Gastrocnemius medialis (tissue), 4 donors: Measurements from ENCODE around the gene FOXK1. TPM values are rescaled to one million over a fixed set of nuclear protein-coding genes. Genes with fewer than 3 reads are reported as not detected.
A peak's percentile ranks its signal among the peaks of the same experiment; 100 is the strongest.

Source experiments
- ATAC-seq, 2 donors: fragments of 150-250 bp; one replicate each; pipeline ENCODE4 v1.9.1; 2016
- DNase-seq, 2 donors: peaks; one replicate each; pipeline ENCODE4 v3.0.0-alpha.2; 2019
- H3K27ac ChIP-seq, 4 donors: fragments of 200-600 bp; sonication (generic); 1 replicate in 1 of 4; 2 replicates in 3 of 4; pipeline ENCODE4 v1.5.1; 2016 to 2018; ENCODE audit warnings: mild to moderate bottlenecking in 2 of 4, moderate library complexity in 1 of 4
- H3K27me3 ChIP-seq, 3 donors: fragments of 200-600 bp; sonication (generic) in 2 of 3; 1 replicate in 1 of 3; 2 replicates in 2 of 3; pipeline versions ENCODE4 v1.5.1 to v1.6.0; 2016 to 2019; ENCODE audit warnings: mild to moderate bottlenecking in 1 of 3, moderate library complexity in 1 of 3
- H3K36me3 ChIP-seq, 2 donors: fragments of 200-600 bp; sonication (generic) in 1 of 2; one replicate each; pipeline ENCODE4 v1.5.1; 2017 to 2018
- H3K4me1 ChIP-seq, 2 donors: fragments of 200-600 bp; sonication (generic) in 1 of 2; one replicate each; pipeline ENCODE4 v1.5.1; 2016 to 2017; ENCODE audit warnings: mild to moderate bottlenecking in 2 of 2
- H3K4me3 ChIP-seq, 4 donors: fragments of 200-600 bp; sonication (generic) in 3 of 4; 1 replicate in 1 of 4; 2 replicates in 3 of 4; pipeline ENCODE4 v1.5.1; 2016 to 2019; ENCODE audit warnings: mild to moderate bottlenecking in 2 of 4
- H3K9me3 ChIP-seq, 3 donors: fragments of 200-600 bp; sonication (generic) in 2 of 3; 1 replicate in 1 of 3; 2 replicates in 2 of 3; pipeline ENCODE4 v1.5.1; 2016 to 2019
- CTCF ChIP-seq, 5 experiments: fragments of 450-650 bp in 3 of 5; fragments of 200-600 bp in 2 of 5; sonication (generic) in 2 of 5; IDR thresholded peaks in 4 of 5; conservative IDR thresholded peaks in 1 of 5; 1 replicate in 4 of 5; 2 replicates in 1 of 5; pipeline ENCODE4 v1.5.1; 2016 to 2019; ENCODE audit warnings: antibody characterized with exemption in 5 of 5, mild to moderate bottlenecking in 3 of 5, moderate library complexity in 3 of 5
- POLR2A ChIP-seq, 2 donors: fragments of 450-650 bp; IDR thresholded peaks; one replicate each; pipeline ENCODE4 v1.6.1; 2017; ENCODE audit warnings: antibody characterized with exemption in 2 of 2, mild to moderate bottlenecking in 2 of 2, moderate library complexity in 2 of 2
- in situ Hi-C, 4 donors: fragments of 200-750 bp; cut with MboI; loops; one replicate each; pipeline versions ENCODE4 v1.15.0 to v1.8.0; 2017; ENCODE audit warnings: low sequenced_read_pairs in 4 of 4
- intact Hi-C: fragments of 100-400 bp; cut with DNase I; formaldehyde crosslinking; loops from one replicate; pipeline ENCODE4 v1.15.1; 2023; ENCODE audit warnings: low total_unique reads
- total RNA-seq, 4 donors: library from RNA; depleted of rRNA; stranded (reverse); fragments of >200 nt; gene quantifications; one replicate each; pipeline versions ENCODE4 v1.1.0 to v1.2.3, GENCODE V29; 2016

The FOXK1 gene
- total RNA-seq, 4 donors from 2014 or later = 9.8 to 43.6 (median 18.8) TPM

- no peaks in the 10 kb centered on the region for H3K9me3 ChIP-seq
- no peaks in the 10 kb centered on the region for H3K36me3 ChIP-seq
- intact Hi-C loops (no loop called here), in situ Hi-C loops (no loop called here)
- H3K4me3 ChIP-seq = no peak overlapping the region
- TF ChIP-seq CTCF (IDR thresholded peaks at IDR 0.05 in 4 of 5, conservative IDR thresholded peaks at IDR 0.05 in 1 of 5) (no peak), POLR2A (IDR thresholded peaks at IDR 0.05) (no peak)
- H3K4me1 ChIP-seq = no peaks in the 10 kb centered on the region
- ATAC-seq (no peak), DNase-seq (no peak)
- H3K27me3 ChIP-seq = peaks cover 0 to 4% (median 0%) of the 10 kb centered on the region in 3 donors
- H3K27ac ChIP-seq = no peak overlapping the region
Measured at GRCh38 chr7:4655896-4656295, 26.2 kb upstream of the FOXK1 start.

GRCh38 chr7:4657640-4658417, 24.3 kb upstream of the FOXK1 start:
- Histone ChIP-seq H3K4me3 (no peak overlapping the region), H3K4me1 (peaks cover 0 to 6% of the 10 kb centered on the region in 2 donors), H3K9me3 (no peaks in the 10 kb centered on the region), H3K27me3 (peaks cover 0 to 4% (median 0%) of the 10 kb centered on the region in 3 donors), H3K27ac (no peak overlapping the region), H3K36me3 (no peaks in the 10 kb centered on the region)
- TF ChIP-seq POLR2A (IDR thresholded peaks at IDR 0.05) (no peak), CTCF (IDR thresholded peaks at IDR 0.05 in 4 of 5, conservative IDR thresholded peaks at IDR 0.05 in 1 of 5) (no peak)
- in situ Hi-C loops = no loop called here
- intact Hi-C loops = no loop called here
- DNase-seq (no peak), ATAC-seq (no peak)

GRCh38 chr7:4659551-4660286, 22.4 kb upstream of the FOXK1 start:
- Histone ChIP-seq H3K4me3 (no peak overlapping the region), H3K27me3 (peaks cover 0 to 4% (median 0%) of the 10 kb centered on the region in 3 donors), H3K4me1 (peaks cover 0 to 6% of the 10 kb centered on the region in 2 donors), H3K27ac (no peak overlapping the region), H3K9me3 (no peaks in the 10 kb centered on the region), H3K36me3 (no peaks in the 10 kb centered on the region)
- in situ Hi-C loops = no loop called here
- DNase-seq = no peak
- intact Hi-C loops = no loop called here
- no peak for ATAC-seq
- no peak for TF ChIP-seq CTCF (IDR thresholded peaks at IDR 0.05 in 4 of 5, conservative IDR thresholded peaks at IDR 0.05 in 1 of 5)
- TF ChIP-seq POLR2A (IDR thresholded peaks at IDR 0.05) = no peak

- intact Hi-C loops = no loop called here
- H3K4me1 ChIP-seq = peaks cover 0 to 6% of the 10 kb centered on the region in 2 donors
- TF ChIP-seq CTCF (IDR thresholded peaks at IDR 0.05 in 4 of 5, conservative IDR thresholded peaks at IDR 0.05 in 1 of 5) = no peak
- no peak for TF ChIP-seq POLR2A (IDR thresholded peaks at IDR 0.05)
- ATAC-seq = peak in 1 of 2 donors; percentile 60
- DNase-seq = peak in 1 of 2 donors; percentile 25
- in situ Hi-C loops = no loop called here
- no peak overlapping the region for H3K27ac ChIP-seq
- no peaks in the 10 kb centered on the region for H3K36me3 ChIP-seq
- H3K4me3 ChIP-seq = no peak overlapping the region
- H3K9me3 ChIP-seq = no peaks in the 10 kb centered on the region
- H3K27me3 ChIP-seq = peaks cover 0 to 4% (median 0%) of the 10 kb centered on the region in 3 donors
Measured at GRCh38 chr7:4661871-4662270, 20.2 kb upstream of the FOXK1 start.
